ENCODE results near the gene AVP. TPM values are rescaled to one million over a fixed set of nuclear protein-coding genes. Genes with fewer than 3 reads are reported as not detected.
"Not testable (repeated sequence)": the region's sequence is repeated elsewhere in the genome, so short reads cannot be mapped to it uniquely, and the experiment has no call there.

Gene AVP
- not detected in 2 replicates for total RNA-seq (2014; rRNA removed; shearing (Covaris generic))

DNA sequence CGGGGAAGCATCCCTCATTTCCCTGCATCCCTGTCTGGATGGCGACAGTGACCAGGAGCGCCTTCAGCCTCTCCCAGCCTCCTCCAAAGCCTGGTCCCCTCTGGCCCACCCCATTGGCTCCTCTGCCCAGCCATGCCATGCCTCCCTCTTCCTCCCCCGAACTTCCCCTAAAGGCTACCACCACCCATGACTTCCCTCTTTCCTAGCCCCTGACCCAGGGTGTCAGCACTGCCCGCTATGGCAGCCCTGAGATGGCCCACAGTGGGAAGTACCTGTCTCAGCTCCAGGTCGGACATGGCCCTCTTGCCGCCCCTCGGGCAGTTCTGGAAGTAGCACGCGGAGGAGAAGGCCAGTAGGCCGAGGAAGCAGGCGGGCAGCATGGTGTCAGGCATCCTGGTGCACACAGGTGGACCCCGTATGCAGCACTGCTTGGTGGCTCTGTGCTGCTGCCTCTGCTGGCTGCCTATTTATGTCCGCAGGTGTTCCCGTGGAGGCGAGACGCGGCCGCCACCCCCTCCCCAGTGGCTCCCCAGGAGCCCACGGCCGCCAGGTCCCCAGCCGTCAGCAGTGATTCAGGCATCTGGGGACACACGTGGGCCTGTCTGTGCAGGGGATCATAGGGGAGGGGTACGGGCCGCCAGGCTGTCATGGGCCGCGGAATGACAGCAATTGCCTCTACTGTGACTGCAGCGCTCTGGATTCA is at the start of gene AVP:
Gene AVP (minus strand): TSS at position 442 of the 703 bp plus-strand sequence. CDS start 50 bp downstream, at position 392.
- DNase-seq (ENCODE audit: low read depth): no peak

DNA sequence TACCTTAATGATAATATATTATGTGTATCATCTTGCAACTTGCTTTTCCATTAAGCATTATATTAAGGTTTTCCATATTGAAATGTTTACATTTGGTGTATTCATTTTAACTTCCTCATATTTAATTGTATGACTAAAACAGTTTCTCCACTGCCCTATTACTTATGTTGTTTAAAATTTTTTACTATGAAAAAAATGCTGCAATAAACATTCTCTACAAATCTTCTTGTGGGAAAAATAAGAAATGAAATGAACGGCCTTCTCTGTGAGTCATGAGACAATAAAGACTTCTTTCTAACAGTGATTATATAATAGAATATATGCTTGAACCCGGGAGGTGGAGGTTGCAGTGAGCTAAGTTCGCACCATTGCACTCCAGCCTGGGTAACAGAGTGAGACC is 49.6 kb upstream of the AVP start:
- DNase-seq (ENCODE audit: low read depth): no peak

DNA sequence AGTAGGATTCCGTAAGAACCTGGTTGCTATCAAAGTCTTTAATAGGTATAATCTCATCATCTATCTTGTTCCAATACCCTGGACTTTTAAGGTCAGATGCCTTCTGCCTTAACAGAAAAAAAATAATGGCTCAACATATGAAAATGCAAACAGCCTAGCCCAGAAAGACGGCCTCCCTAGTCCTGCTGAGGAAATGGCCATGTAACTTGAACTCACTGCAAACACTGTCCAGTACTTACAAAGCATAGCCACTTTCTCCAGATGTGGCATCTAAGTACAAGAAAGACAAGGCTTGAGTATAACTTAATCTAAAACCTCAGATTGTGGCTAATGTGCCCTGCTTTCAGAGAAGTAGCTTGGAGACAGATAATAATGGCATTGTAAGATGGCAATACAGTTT is 48.6 kb upstream of the AVP start:
- no peak for DNase-seq (ENCODE audit: low read depth)

DNA sequence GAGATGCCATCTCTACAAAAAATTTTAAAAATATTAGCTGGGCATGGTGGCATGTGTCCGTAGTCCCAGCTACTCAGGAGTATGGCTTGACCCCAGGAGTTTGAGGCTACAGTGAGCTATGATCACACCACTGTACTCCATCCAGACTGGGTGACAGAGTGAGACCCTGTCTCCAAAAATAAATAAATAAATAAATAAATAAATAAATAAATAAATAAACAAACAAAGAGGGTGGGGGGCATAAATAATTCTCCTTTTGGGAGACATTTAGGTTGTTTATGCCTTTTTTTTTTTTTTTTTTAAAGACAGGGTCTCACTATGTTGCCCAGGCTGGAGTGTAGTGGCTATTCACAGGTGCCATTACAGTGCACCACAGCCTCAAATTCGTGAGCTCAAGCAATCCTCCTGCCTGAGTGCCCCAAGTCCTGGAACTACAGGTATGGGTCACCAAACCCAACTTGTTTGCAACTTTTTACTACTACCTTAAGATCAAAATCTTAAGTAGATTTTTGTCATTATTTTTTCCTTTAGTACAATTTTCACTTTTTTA is 45.6 kb upstream of the AVP start:
- DNase-seq (ENCODE audit: low read depth): no peak

- no peak for DNase-seq (ENCODE audit: low read depth)
Measured at GRCh38 chr20:3129094-3129493, 44.6 kb upstream of the AVP start.

- no peak for DNase-seq (ENCODE audit: low read depth)
Measured at GRCh38 chr20:3128275-3128984, 43.9 kb upstream of the AVP start.

DNA sequence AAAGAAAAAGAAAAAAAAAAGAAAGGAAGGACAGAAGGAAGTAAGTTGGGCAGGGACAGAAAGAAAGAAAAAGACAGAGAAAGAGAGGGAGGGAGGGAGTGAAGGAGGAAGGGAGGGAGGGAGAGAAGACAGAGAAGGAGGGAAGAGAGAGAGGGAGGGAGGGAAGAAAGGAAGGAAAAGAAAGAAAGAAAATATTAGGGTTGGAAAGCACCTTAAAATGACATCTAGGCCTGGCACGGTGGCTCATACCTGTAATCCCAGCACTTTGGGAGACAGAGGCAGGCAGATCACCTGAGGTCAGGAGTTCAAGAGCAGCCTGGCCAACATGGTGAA is 42.0 kb upstream of the AVP start:
- DNase-seq (ENCODE audit: low read depth): no peak

GRCh38 chr20:3125776-3126526 is 41.4 kb upstream of the AVP start:
- not testable (repeated sequence) for DNase-seq (ENCODE audit: low read depth)

DNA sequence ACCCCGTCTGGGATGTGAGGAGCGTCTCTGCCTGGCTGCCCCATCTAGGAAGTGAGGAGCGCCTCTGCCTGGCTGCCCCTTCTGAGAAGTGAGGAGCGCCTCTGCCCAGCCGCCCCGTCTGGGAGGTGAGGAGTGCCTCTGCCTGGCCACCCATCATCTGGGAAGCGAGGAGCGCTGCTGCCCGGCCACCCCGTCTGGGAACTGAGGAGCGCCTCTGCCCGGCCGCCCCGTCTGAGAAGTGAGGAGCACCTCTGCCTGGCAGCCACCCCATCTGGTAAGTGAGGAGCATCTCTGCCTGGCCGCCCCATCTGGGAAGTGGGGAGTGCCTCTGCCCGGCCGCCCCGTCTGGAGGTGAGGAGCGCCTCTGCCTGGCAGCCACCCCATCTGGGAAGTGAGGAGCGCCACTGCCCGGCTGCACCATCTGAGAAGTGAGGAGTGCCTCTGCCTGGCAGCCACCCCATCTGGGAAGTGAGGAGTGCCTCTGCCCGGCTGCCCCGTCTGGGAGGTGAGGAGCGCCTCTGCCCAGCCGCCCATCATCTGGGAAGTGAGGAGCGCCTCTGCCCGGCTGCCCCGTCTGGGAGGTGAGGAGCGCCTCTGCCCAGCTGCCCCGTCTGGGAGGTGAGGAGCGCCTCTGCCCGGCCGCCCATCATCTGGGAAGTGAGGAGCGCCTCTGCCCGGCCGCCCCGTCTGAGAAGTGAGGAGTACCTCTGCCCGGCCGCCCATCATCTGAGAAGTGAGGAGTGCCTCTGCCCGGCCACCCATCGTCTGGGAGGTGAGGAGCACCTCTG is 40.4 kb upstream of the AVP start:
- DNase-seq (ENCODE audit: low read depth): not testable (repeated sequence)

DNA sequence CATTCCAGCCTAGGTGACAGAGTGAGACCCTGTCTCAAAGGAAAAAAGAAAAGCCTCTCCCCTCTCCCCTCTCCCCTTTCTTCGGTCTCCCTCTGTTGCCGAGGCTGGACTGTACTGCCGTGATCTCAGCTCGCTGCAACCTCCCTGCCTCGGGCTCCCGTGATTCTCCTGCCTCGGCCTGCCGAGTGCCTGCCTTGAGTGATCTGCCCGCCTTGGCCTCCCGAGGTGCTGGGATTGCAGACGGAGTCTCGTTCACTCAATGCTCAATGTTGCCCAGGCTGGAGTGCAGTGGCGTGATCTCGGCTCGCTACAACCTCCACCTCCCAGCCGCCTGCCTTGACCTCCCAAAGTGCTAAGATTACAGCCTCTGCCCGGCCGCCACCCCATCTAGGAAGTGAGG is 39.6 kb upstream of the AVP start:
- not testable (repeated sequence) for DNase-seq (ENCODE audit: low read depth)

- DNase-seq (ENCODE audit: low read depth): no peak
Measured at GRCh38 chr20:3123542-3123941, 39.0 kb upstream of the AVP start.

DNA sequence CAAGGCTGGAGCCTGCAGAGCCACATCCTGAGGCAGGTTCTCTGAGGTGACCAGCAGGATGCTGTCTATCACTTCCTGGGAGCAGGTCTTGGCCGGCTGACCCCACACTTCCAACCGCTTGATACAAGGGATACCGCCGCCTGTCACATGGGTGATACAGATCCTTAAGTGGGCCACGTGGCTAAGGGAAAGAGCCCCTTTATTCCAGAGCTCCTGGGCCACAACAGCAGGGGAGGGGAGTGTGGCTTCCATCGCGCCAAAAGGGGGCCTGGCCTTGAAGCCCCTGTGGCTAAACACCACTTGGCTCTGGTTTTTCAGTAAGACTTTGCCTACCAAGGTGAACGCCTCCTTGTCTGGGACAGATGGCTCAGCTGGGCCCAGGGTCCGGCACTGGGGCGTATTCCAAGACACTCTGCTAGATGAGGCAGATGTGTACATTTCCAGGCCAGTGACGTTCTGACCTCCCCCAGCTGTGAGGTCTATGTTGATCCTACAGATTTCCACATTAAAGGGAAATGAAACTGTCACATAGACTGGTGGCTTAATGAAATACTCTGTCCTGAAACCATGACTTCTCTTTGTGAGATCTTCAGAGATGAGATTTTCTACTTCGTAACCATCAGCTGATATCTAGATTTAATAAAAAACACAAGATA is 37.6 kb upstream of the AVP start:
- no peak for DNase-seq (ENCODE audit: low read depth)

GRCh38 chr20:3121271-3121911 is 36.9 kb upstream of the AVP start:
- DNase-seq (ENCODE audit: low read depth): no peak

DNA sequence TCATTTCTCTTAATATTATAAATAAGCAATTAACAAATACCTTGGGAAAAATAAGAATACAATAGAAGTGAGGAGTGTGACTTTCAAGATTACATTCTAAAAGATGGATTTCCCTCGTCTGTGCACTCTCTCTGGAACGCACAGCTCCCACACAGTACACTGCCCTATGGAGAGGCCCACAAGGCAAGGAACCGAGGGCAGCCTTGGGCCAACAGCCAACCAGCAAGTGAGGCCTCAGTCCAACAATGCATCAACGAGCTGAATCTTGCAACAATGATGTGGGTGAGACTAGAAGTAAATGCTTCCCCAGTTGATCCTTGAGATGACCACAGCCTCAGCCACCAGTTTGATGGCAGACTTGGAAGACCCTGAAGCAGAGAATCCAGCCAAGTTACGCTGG is 34.5 kb upstream of the AVP start:
- no peak for DNase-seq (ENCODE audit: low read depth)

DNA sequence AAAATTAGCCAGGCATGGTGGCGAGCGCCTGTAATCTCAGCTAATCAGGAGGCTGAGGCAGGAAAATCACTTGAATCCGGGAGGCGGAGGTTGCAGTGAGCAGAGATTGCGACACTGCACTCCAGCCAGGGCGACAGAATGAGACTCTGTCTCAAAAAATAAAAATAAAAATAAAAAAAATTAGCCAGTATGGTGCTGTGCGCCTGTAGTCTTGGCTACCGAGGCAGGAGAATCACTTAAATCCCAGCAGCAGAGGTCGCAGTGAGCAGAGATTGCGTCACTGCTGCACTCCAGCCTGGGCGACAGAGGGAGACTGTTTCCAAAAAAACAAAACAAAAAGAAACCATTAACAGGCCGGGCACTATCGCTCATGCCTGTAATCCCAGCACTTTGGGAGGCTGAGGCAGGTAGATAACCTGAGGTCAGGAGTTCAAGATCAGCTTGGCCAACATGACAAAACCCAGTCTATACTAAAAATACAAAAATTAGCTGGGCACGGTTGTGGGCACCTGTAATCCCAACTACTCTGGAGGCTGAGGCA is 33.4 kb upstream of the AVP start:
- DNase-seq (ENCODE audit: low read depth): peak; percentile 25

DNA sequence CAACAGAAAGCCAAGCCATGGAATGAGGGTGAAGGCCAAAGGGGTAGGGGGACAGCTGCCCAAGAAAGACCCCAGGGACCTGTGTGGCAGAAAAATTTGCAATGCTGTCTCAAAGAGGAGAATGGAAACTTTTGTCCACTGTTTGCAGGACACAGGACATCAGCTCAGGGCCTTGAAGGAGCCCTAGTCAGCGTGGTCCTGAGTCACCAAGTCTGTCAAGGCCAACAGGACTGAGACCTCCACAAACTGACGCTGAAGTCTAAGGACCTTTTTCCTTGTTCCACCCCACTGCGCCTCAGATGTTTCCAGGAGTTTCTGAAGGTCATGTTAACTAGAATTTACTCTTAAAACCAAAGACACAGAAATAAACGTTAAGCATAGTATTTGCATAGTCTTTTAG is 31.8 kb upstream of the AVP start:
- DNase-seq (ENCODE audit: low read depth): no peak

DNA sequence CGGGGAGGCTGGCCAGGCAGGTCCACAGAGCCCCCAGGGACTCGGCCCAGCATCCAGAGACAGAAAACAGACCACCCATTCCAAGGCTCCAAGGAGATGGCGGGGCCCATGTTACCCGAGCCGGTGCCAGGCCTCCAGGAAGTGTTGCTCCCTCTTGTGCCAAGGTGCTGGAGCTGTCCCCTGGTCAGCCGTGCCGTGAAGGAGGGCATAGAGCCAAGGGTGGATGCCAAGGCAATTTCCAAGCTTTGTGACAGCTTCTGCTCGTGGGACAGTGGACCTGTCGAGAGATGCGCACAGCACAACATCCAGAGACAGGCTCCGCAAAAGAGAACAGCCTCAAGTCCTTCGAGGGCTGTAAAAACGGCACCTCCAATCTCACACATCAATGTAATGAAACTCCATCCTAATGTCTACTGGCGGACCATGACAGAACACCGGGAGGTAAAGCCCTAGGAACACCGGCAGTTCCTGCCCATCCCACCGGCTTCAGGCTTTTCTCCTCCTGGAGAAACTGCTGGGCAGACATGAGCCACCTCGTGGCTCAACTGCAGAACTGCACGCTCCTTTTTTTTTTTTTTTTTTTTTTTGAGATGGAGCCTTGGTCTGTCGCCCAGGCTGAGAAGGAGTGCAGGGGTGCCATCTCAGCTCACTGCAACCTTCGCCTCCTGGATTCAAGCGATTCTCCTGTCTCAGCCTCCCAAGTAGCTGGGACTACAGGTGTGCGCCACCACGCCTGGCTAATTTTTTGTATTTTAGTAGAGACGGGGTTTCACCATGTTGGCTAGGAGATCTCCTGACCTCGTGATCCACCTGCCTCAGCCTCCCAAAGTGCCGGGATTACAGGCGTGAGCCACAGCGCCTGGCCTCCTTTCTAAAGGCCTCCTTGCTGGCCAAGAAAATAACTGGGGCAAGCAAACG is 30.9 kb upstream of the AVP start:
- peak; percentile 59 for DNase-seq (ENCODE audit: low read depth)

- no peak for DNase-seq (ENCODE audit: low read depth)
Measured at GRCh38 chr20:3111995-3112394, 27.5 kb upstream of the AVP start.

DNA sequence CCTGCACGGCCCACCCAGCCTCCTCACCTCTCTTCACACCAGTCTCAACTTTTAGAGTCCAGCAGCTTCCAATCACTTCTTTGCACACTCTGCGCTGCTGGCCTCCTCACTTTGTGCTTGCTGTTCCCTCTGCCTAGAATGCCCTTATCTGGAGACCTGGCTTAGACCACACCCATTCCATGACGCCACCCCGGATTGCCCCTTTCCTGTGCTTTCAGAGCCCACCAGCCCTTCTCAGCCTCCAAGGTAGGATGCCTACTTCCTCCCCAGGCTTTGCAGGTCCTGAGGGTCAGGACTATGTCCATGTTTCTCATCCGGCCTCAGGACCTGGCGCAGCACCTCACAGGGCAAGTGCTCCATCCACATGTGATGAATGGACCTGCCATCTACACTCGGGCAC is 27.0 kb upstream of the AVP start:
- no peak for DNase-seq (ENCODE audit: low read depth)
